ENCODE results near the gene SLC25A23. TPM values are rescaled to one million over a fixed set of nuclear protein-coding genes. Genes with fewer than 3 reads are reported as not detected.

Gene SLC25A23
- total and polyA plus RNA-seq, 10 of the 15 experiments (the other 5 are each of a cell fraction or from before 2014, with no cell fraction given), result 10.2 to 85.8 (median 50.0) TPM

- peak; percentile 100 for TF ChIP-seq PKNOX1 (IDR thresholded peaks at IDR 0.05)
- TF ChIP-seq NFYB (IDR thresholded peaks at IDR 0.05; ENCODE audit: insufficient read depth, low read depth, low read length), result peak; percentile 97
- TF ChIP-seq ATF3 (IDR thresholded peaks at IDR 0.05; ENCODE audit: borderline replicate concordance, extremely low read depth, low read depth, low read length), result peak; percentile 42; the same call in 1 of the 2 replicates
- no peak; the same call in none of the 2 replicates for TF ChIP-seq ZNF207 (IDR thresholded peaks at IDR 0.05; ENCODE audit: borderline replicate concordance)
- no peak for TF ChIP-seq CHD4 (IDR thresholded peaks at IDR 0.05)
- TF ChIP-seq MTA2 (IDR thresholded peaks at IDR 0.05; ENCODE audit: low read depth), result no peak; the same call in none of the 2 replicates
- peak; percentile 70 for TF ChIP-seq E4F1 (IDR thresholded peaks at IDR 0.05; ENCODE audit: borderline replicate concordance, partially characterized antibody)
- TF ChIP-seq BRCA1 (IDR thresholded peaks at IDR 0.05; ENCODE audit: low read depth, low read length), result peak; percentile 39; the same call in 1 of the 2 replicates
- no peak for TF ChIP-seq TCF7 (IDR thresholded peaks at IDR 0.05; ENCODE audit: borderline replicate concordance)
- no peak for TF ChIP-seq EP300 (IDR thresholded peaks at IDR 0.05; ENCODE audit: borderline replicate concordance in 1 of 2, control insufficient read depth in 1 of 2, low read depth in 2 of 2, low read length in 2 of 2)
- peak; percentile 74; the same call in 1 of the 2 replicates for TF ChIP-seq GATAD2B (conservative IDR thresholded peaks at IDR 0.05; ENCODE audit: low read depth)
- no peak for TF ChIP-seq SREBF2 (IDR thresholded peaks at IDR 0.05; ENCODE audit: low read length)
- peak; percentile 72; the same call in 1 of the 2 replicates for TF ChIP-seq ESRRA (IDR thresholded peaks at IDR 0.05; ENCODE audit: low read length)
- TF ChIP-seq YBX1 (IDR thresholded peaks at IDR 0.05), result no peak
- no peak for TF ChIP-seq JUNB (IDR thresholded peaks at IDR 0.05)
- no peak; the same call in 1 of the 2 replicates for TF ChIP-seq NRF1 (conservative IDR thresholded peaks at IDR 0.05; ENCODE audit: low read depth, low read length)
- TF ChIP-seq MEF2A (IDR thresholded peaks at IDR 0.05; ENCODE audit: insufficient read depth, low read depth, low read length), result no peak
- peak; percentile 94 for TF ChIP-seq PBX3 (IDR thresholded peaks at IDR 0.05; ENCODE audit: insufficient replicate concordance, low read depth, low read length)
- no peak for TF ChIP-seq REST (IDR thresholded peaks at IDR 0.05; ENCODE audit: low read depth, low read length)
- peak; percentile 64 for TF ChIP-seq SREBF1 (IDR thresholded peaks at IDR 0.05; ENCODE audit: low read length)
- TF ChIP-seq WRNIP1 (IDR thresholded peaks at IDR 0.05; ENCODE audit: borderline replicate concordance, low read depth, low read length), result no peak
These were observed 34.5 kb downstream of the SLC25A23 start (continued) for GRCh38 chr19:6424939-6425731.
